B cell (primary cell): ENCODE data around the gene BIRC2. TPM values are rescaled to one million over a fixed set of nuclear protein-coding genes. Genes with fewer than 3 reads are reported as not detected.
"Not testable (repeated sequence)": the region's sequence is repeated elsewhere in the genome, so short reads cannot be mapped to it uniquely, and the experiment has no call there.

Experiments used
- ATAC-seq: fragments of 200-7000 bp; cut with Tn5 transposase; one replicate; pipeline ENCODE4 v1.10.0; 2021; ENCODE audit warnings: low read depth, mild to moderate bottlenecking, moderate number of reproducible peaks, moderate library complexity
- CTCF ChIA-PET: fragments of 350-600 bp; sonication (Branson Sonifier 250); formaldehyde crosslinking; loops from one replicate; lab custom pipeline; 2021; ENCODE audit warnings: antibody characterized with exemption, inconsistent platforms; lab: Charles Lee
- POLR2A ChIA-PET: fragments of 350-600 bp; sonication (Branson Sonifier 250); formaldehyde crosslinking; loops from one replicate; lab custom pipeline; 2021; ENCODE audit warnings: antibody characterized with exemption; lab: Charles Lee
- DNase-seq: peaks from one replicate; pipeline ENCODE4 v3.0.0; 2013
- H2AFZ ChIP-seq: 2 replicates; pipeline ENCODE4 v1.6.1; 2012; ENCODE audit warnings: mild to moderate bottlenecking, low read depth, low read length; ENCODE audit not compliant: insufficient read depth, poor library complexity, severe bottlenecking
- H3K27ac ChIP-seq, 2 donors: 1 replicate in 1 of 2; 2 replicates in 1 of 2; pipeline ENCODE4 v1.5.1; 2012 to 2013; ENCODE audit warnings: low read length in 2 of 2, mild to moderate bottlenecking in 2 of 2, moderate library complexity in 1 of 2
- H3K27me3 ChIP-seq, 4 experiments: fragments of 200-600 bp in 1 of 4; sonication (generic) in 1 of 4; replicated peaks in 1 of 4; 1 replicate in 2 of 4; 2 replicates in 2 of 4; pipeline versions ENCODE4 v1.6.1 to v1.7.0; 2013 to 2016; ENCODE audit warnings: low read length in 3 of 4, mild to moderate bottlenecking in 2 of 4, mixed read lengths in 1 of 4, moderate library complexity in 1 of 4; ENCODE audit not compliant: insufficient read depth in 4 of 4, control insufficient read depth in 3 of 4; ENCODE audit errors: control extremely low read depth in 1 of 4
- H3K36me3 ChIP-seq, 2 experiments: replicated peaks in 1 of 2; 1 replicate in 1 of 2; 2 replicates in 1 of 2; pipeline versions ENCODE4 v1.6.1 to v1.7.1; 2013; ENCODE audit warnings: low read length in 1 of 2; ENCODE audit not compliant: insufficient read depth in 2 of 2, control insufficient read depth in 1 of 2; ENCODE audit errors: control extremely low read depth in 1 of 2, extremely low read depth in 1 of 2
- H3K4me1 ChIP-seq, 2 donors: fragments of 200-600 bp in 1 of 2; sonication (generic) in 1 of 2; 1 replicate in 1 of 2; 2 replicates in 1 of 2; pipeline versions ENCODE4 v1.5.1 to v1.6.1; 2013 to 2017; ENCODE audit warnings: low read length in 2 of 2; ENCODE audit not compliant: control insufficient read depth in 2 of 2, insufficient read depth in 2 of 2
- H3K4me2 ChIP-seq: replicated peaks from 2 replicates; pipeline ENCODE3; 2012; ENCODE audit warnings: mild to moderate bottlenecking, low read depth, low read length; ENCODE audit not compliant: poor library complexity, severe bottlenecking
- H3K4me3 ChIP-seq, 5 experiments: fragments of 200-600 bp in 1 of 5; sonication (generic) in 1 of 5; 1 replicate in 3 of 5; 2 replicates in 2 of 5; pipeline versions ENCODE4 v1.5.1 to v1.7.0; 2011 to 2016; ENCODE audit warnings: low read length in 4 of 5, mild to moderate bottlenecking in 4 of 5, low read depth in 2 of 5, control low read depth in 1 of 5, moderate library complexity in 1 of 5; ENCODE audit not compliant: insufficient read depth in 1 of 5; ENCODE audit errors: control extremely low read depth in 1 of 5, extremely low read depth in 1 of 5
- H3K79me2 ChIP-seq: fragments of 200-600 bp; sonication (generic); one replicate; pipeline ENCODE4 v1.6.0; 2016; ENCODE audit warnings: low read length; ENCODE audit not compliant: control insufficient read depth, insufficient read depth
- H3K9ac ChIP-seq: fragments of 200-600 bp; sonication (generic); 2 replicates; pipeline ENCODE4 v1.6.1; 2017; ENCODE audit warnings: mild to moderate bottlenecking, low read length, moderate library complexity
- H3K9me3 ChIP-seq, 3 donors: one replicate each; pipeline versions ENCODE4 v1.6.1 to v1.7.1; 2013; ENCODE audit warnings: low read length in 2 of 3; ENCODE audit not compliant: control insufficient read depth in 2 of 3, insufficient read depth in 1 of 3; ENCODE audit errors: control extremely low read depth in 1 of 3
- H4K20me1 ChIP-seq: 2 replicates; pipeline ENCODE4 v1.6.0; 2012; ENCODE audit warnings: mild to moderate bottlenecking, low read length; ENCODE audit not compliant: insufficient read depth, control insufficient read depth, poor library complexity, severe bottlenecking
- H3K27ac Mint-ChIP-seq: one replicate; pipeline ENCODE4 v1.8.0; 2021; ENCODE audit warnings: mixed read lengths
- H3K27me3 Mint-ChIP-seq: one replicate; pipeline ENCODE4 v1.8.0; 2021; ENCODE audit warnings: mixed read lengths
- H3K4me1 Mint-ChIP-seq: one replicate; pipeline ENCODE4 v1.8.0; 2021; ENCODE audit warnings: mixed read lengths
- H3K4me3 Mint-ChIP-seq: one replicate; pipeline ENCODE4 v1.8.0; 2021; ENCODE audit warnings: mixed read lengths
- H3K9me3 Mint-ChIP-seq: one replicate; pipeline ENCODE4 v1.8.0; 2022; ENCODE audit warnings: mixed read lengths; ENCODE audit not compliant: insufficient read depth
- EZH2 ChIP-seq: IDR thresholded peaks from 2 replicates; pipeline ENCODE4 v1.6.1; 2012; ENCODE audit warnings: borderline replicate concordance, low read depth, mild to moderate bottlenecking, moderate library complexity, low read length; ENCODE audit not compliant: insufficient read depth, poor library complexity, severe bottlenecking
- WGBS: methylation state at CpG from one replicate; pipeline ENCODE4 v1.1.5; 2013; ENCODE audit warnings: missing lambda C conversion rate; ENCODE audit not compliant: insufficient coverage; 5-methylcytosine and 5-hydroxymethylcytosine counted together
- intact Hi-C: fragments of 100-400 bp; cut with micrococcal nuclease; formaldehyde crosslinking; loops from one replicate; pipeline ENCODE4 v1.10.0; 2022
- polyA minus RNA-seq: library from RNA; depleted of rRNA, polyadenylated mRNA; stranded (reverse); fragments of >200 nt; gene quantifications from 2 replicates; pipeline ENCODE4 v1.2.3, GENCODE V29; 2012
- polyA plus RNA-seq: library from polyadenylated mRNA; depleted of rRNA; stranded (reverse); fragments of >200 nt; gene quantifications from 2 replicates; pipeline ENCODE4 v1.2.3, GENCODE V29; 2012
- total RNA-seq, 2 donors: library from RNA; stranded (reverse); fragments of 120-200 nt in 1 of 2; gene quantifications; 1 replicate in 1 of 2; 2 replicates in 1 of 2; pipeline versions ENCODE4 v1.2.3 to v1.2.4, GENCODE V29; 2013 to 2022
- TF ChIP-seq, protein P1 (sequence below): fragments of 200-600 bp; IDR thresholded peaks from one replicate; pipeline ENCODE4 v1.8.0; 2022; ENCODE audit warnings: antibody characterized with exemption, mild to moderate bottlenecking

BIRC2 gene
- total RNA-seq (46.7 and 51.0 TPM in 2 replicates), polyA plus RNA-seq (20.1 and 25.3 TPM in 2 replicates), polyA minus RNA-seq (52.6 and 52.7 TPM in 2 replicates)
- total RNA-seq (2013) = 71.9 TPM

DNA sequence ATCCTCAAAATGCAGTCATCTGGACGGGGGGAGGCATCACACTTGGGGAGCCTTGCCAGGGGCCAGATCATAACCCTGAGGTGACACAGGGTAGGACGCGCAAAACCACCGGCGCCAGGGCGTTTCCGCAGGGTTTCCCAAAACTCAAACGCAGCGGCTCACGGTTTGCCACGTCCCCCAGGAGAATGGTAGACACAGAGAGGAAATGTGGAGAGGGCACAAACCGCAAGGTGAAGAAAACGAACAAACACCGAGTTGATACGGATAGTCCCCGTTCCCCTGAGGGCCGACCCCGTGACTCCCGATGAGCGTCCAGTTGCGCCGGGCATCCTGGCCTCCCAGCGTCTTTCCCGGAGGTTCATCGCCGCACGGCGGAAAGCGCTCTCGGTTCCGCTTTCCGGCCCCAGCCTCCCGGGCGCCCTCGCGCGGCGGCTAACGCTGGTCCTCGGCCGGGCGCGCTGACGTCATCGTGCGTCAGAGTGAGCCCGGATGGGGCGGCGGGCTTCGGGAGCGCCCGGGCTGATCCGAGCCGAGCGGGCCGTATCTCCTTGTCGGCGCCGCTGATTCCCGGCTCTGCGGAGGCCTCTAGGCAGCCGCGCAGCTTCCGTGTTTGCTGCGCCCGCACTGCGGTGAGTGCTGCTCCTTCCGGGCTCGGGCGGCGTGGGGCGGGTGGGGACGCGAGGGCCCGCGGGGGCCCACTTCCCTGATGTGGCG is at the start of gene BIRC2:
TSS of gene BIRC2 (plus strand) at position 467 of the 714 bp plus-strand sequence. CDS start 2,641 bp downstream, outside the sequence.
- TF ChIP-seq EZH2 = no peak
- TF ChIP-seq, protein P1, sequence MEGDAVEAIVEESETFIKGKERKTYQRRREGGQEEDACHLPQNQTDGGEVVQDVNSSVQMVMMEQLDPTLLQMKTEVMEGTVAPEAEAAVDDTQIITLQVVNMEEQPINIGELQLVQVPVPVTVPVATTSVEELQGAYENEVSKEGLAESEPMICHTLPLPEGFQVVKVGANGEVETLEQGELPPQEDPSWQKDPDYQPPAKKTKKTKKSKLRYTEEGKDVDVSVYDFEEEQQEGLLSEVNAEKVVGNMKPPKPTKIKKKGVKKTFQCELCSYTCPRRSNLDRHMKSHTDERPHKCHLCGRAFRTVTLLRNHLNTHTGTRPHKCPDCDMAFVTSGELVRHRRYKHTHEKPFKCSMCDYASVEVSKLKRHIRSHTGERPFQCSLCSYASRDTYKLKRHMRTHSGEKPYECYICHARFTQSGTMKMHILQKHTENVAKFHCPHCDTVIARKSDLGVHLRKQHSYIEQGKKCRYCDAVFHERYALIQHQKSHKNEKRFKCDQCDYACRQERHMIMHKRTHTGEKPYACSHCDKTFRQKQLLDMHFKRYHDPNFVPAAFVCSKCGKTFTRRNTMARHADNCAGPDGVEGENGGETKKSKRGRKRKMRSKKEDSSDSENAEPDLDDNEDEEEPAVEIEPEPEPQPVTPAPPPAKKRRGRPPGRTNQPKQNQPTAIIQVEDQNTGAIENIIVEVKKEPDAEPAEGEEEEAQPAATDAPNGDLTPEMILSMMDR = peak; percentile 73
- Histone ChIP-seq H2AFZ (peak within 1 kb of the TSS; percentile 73), H3K36me3 (peaks cover 0 to 7% of the 10 kb centered on the region in 2 experiments), H4K20me1 (no peaks in the 10 kb centered on the region), H3K4me3 (peak within 1 kb of the TSS; percentile 63 to 98 (median 92)), H3K4me2 (peak within 1 kb of the TSS; percentile 90), H3K27ac (peak within 1 kb of the TSS; percentile 94 to 97), H3K4me1 (peaks cover 14 to 21% of the 10 kb centered on the region in 2 donors), H3K9ac (peak within 1 kb of the TSS; percentile 96), H3K9me3 (no peaks in the 10 kb centered on the region), H3K27me3 (no peaks in the 10 kb centered on the region), H3K79me2 (peaks cover 31% of the 10 kb centered on the region)
- peaks cover 36% of the 10 kb centered on the region for H3K4me1 Mint-ChIP-seq
- H3K9me3 Mint-ChIP-seq = no peaks in the 10 kb centered on the region
- intact Hi-C loops = loop anchor here (1.0 to 5.0 kb wide), 7 partner anchors 30 to 200 kb away; partner anchors contain the start of genes BIRC3 and TMEM123
- peak within 1 kb of the TSS; percentile 90 for H3K4me3 Mint-ChIP-seq
- ChIA-PET POLR2A (interaction anchor here (0.5 to 0.8 kb wide), 5 partner anchors 28 to 264 kb away, joined by 3 to 7 read pairs (median 4); no protein-coding TSS in a partner anchor), CTCF (interaction anchor here (0.6 to 13.3 kb wide), 5 partner anchors 29 to 319 kb away, joined by 3 to 295 read pairs (median 12); no protein-coding TSS in a partner anchor)
- WGBS = under 1% methylated on average over 77 of the region's 77 CpGs
- H3K27ac Mint-ChIP-seq = peak within 1 kb of the TSS; percentile 98
- no peaks in the 10 kb centered on the region for H3K27me3 Mint-ChIP-seq
- DNase-seq (peak; percentile 98), ATAC-seq (peak; percentile 88)

DNA sequence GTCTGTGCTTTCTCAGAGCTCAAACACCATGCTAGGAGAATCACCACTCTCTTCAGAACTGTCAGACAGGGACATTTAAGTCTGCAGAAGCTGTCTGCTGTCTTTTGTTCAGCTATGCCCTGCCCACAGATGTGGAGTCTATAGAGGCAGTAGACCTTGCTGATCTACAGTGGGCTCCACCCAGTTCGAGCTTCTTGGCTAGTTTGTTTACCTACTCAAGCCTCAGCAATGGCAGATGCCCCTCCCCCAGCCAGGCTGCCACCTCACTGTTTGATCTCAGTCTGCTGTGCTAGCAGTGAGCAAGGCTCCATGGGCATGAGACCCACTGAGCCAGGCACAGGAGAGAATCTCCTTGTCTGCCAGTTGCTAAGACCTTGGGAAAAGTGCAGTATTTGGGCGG is 46.2 kb upstream of the BIRC2 start:
- WGBS = 50% methylated on average over 2 of the region's 2 CpGs
- H3K4me3 ChIP-seq, H3K36me3 ChIP-seq, H3K27me3 ChIP-seq, H4K20me1 ChIP-seq, H2AFZ ChIP-seq, intact Hi-C loops, H3K9ac ChIP-seq, H3K27me3 Mint-ChIP-seq: not testable (repeated sequence)
- ChIA-PET POLR2A (interaction anchor here (0.6 to 2.5 kb wide), 4 partner anchors 11 to 101 kb away, joined by 3 to 21 read pairs (median 3); partner anchors contain the start of gene BIRC3), CTCF (interaction anchor here (1.2 to 3.0 kb wide), 5 partner anchors 11 to 41 kb away, joined by 4 to 10 read pairs (median 8); no protein-coding TSS in a partner anchor)
- peaks cover 67% of the 10 kb centered on the region for H3K79me2 ChIP-seq
- peaks cover 56 to 65% of the 10 kb centered on the region in 2 donors for H3K4me1 ChIP-seq
- ATAC-seq = peak; percentile 70
- Mint-ChIP-seq H3K9me3 (peaks cover 10% of the 10 kb centered on the region), H3K27ac (peak overlapping the region; percentile 74), H3K4me1 (peaks cover 82% of the 10 kb centered on the region), H3K4me3 (peak overlapping the region; percentile 70)
- DNase-seq = peak; percentile 48
- peaks cover 5 to 30% (median 15%) of the 10 kb centered on the region in 3 donors for H3K9me3 ChIP-seq
- peak overlapping the region; percentile 32 for H3K4me2 ChIP-seq
- peak overlapping the region; percentile 20 to 57 for H3K27ac ChIP-seq
